ENCODE data around the gene MAPKAPK3.

The MAPKAPK3 gene

GRCh38 chr3:50617096-50617791 lies at the start of gene MAPKAPK3:
Gene MAPKAPK3, plus strand, starts transcription at chr3:50617151. Its CDS starts 415 bp downstream, at chr3:50617566.
- DNase-seq: no peak

GRCh38 chr3:50567386-50568167 lies 49.4 kb upstream of the MAPKAPK3 start, which contains the start of gene C3orf18:
Gene C3orf18, minus strand, starts transcription at chr3:50567747. Its CDS starts 2,048 bp downstream, at chr3:50565699.
- DNase-seq: peak; percentile 49

GRCh38 chr3:50568947-50569749 lies 47.8 kb upstream of the MAPKAPK3 start, which contains the start of gene HEMK1:
Gene HEMK1, plus strand, starts transcription at chr3:50569522. Its CDS starts 1,583 bp downstream, at chr3:50571105.
- DNase-seq: peak; percentile 71

- no peak for DNase-seq
Measured at GRCh38 chr3:50570508-50571279, 46.3 kb upstream of the MAPKAPK3 start.

- DNase-seq: no peak
Measured at GRCh38 chr3:50571486-50571885, 45.5 kb upstream of the MAPKAPK3 start.

GRCh38 chr3:50572158-50572557 lies 44.8 kb upstream of the MAPKAPK3 start:
- DNase-seq: peak; percentile 30

- DNase-seq: no peak
Measured at GRCh38 chr3:50572801-50573371, 44.1 kb upstream of the MAPKAPK3 start.

GRCh38 chr3:50573566-50574443 lies 43.1 kb upstream of the MAPKAPK3 start:
- DNase-seq: no peak

- DNase-seq: no peak
Measured at GRCh38 chr3:50574444-50574831, 42.5 kb upstream of the MAPKAPK3 start.

- no peak for DNase-seq
Measured at GRCh38 chr3:50575372-50575771, 41.6 kb upstream of the MAPKAPK3 start.

- DNase-seq: no peak
Measured at GRCh38 chr3:50577348-50577747, 39.6 kb upstream of the MAPKAPK3 start.

GRCh38 chr3:50580683-50581458 lies 36.1 kb upstream of the MAPKAPK3 start:
- DNase-seq: no peak

GRCh38 chr3:50581459-50581842 lies 35.5 kb upstream of the MAPKAPK3 start:
- DNase-seq: no peak

- no peak for DNase-seq
Measured at GRCh38 chr3:50582083-50582482, 34.9 kb upstream of the MAPKAPK3 start.

GRCh38 chr3:50583897-50584296 lies 33.1 kb upstream of the MAPKAPK3 start:
- no peak for DNase-seq

- DNase-seq: no peak
Measured at GRCh38 chr3:50584391-50584790, 32.6 kb upstream of the MAPKAPK3 start.

- no peak for DNase-seq
Measured at GRCh38 chr3:50585919-50586762, 30.8 kb upstream of the MAPKAPK3 start.

GRCh38 chr3:50586763-50587070 lies 30.2 kb upstream of the MAPKAPK3 start:
- no peak for DNase-seq

- no peak for DNase-seq
Measured at GRCh38 chr3:50587373-50587772, 29.6 kb upstream of the MAPKAPK3 start.

Data from NCI-H1105 treated with DMSO at 0.1 percent for 48 hours (cell line).